ENCODE results near the gene CYBB. TPM values are rescaled to one million over a fixed set of nuclear protein-coding genes. Genes with fewer than 3 reads are reported as not detected.
A peak's percentile ranks its signal among the peaks of the same experiment; 100 is the strongest.

CYBB gene
- total and polyA plus RNA-seq, 2 of the 4 experiments (the other 2 are of a cell fraction): not detected

DNA sequence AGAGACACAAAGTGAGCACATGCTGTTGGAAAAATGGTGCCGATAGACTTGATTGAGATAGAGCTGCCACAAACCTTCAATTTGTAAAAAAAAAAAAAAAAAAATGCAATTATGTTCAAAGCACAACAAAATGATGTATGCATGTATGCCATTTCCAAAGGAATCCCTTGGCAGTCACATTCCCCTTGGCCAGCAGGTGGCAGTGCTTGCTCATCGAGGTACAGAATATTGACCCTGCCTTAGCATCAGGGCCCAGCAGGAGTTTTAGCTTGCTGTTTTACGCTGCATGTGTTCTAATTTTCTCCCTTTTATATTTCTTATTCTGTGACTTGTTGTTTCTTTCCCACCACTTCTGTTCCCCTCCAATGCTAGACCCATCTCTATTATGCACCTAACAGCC is 34.5 kb upstream of the CYBB start:
- Histone ChIP-seq H4K5ac (ENCODE audit: low read depth, low read length) (no peak overlapping the region), H3K4me1 (ENCODE audit: control insufficient read depth, insufficient read depth, low read length) (no peaks in the 10 kb centered on the region), H3K27ac (ENCODE audit: insufficient read depth, low read length) (no peak overlapping the region), H3K79me1 (ENCODE audit: low read depth in 1 of 2, low read length in 2 of 2) (no peaks in the 10 kb centered on the region), H2BK15ac (ENCODE audit: low read depth, low read length) (no peak overlapping the region), H3K4me2 (ENCODE audit: low read depth, low read length) (no peak overlapping the region), H2AK5ac (ENCODE audit: low read depth, low read length) (no peak overlapping the region), H2AFZ (replicated peaks; ENCODE audit: low read length, poor library complexity) (no peak overlapping the region), H3K9ac (ENCODE audit: low read depth, low read length) (no peak overlapping the region), H2BK5ac (ENCODE audit: low read depth, low read length, poor library complexity, severe bottlenecking) (no peak overlapping the region), H3K23ac (ENCODE audit: low read depth, low read length) (no peak overlapping the region), H3K9me1 (ENCODE audit: insufficient read depth, low read length) (no peaks in the 10 kb centered on the region), H3K14ac (replicated peaks; ENCODE audit: low read depth, low read length) (no peak overlapping the region), H3K4me3 (ENCODE audit: insufficient read depth, low read depth, low read length) (no peak overlapping the region), H3K56ac (ENCODE audit: extremely low read depth, insufficient read depth, low read length) (no peak overlapping the region), H4K20me1 (ENCODE audit: insufficient read depth, low read length) (no peaks in the 10 kb centered on the region), H4K91ac (ENCODE audit: insufficient read depth, low read depth, low read length) (no peak overlapping the region), H3K27me3 (ENCODE audit: control insufficient read depth, insufficient read depth, low read length) (no peaks in the 10 kb centered on the region; the same call in 1 of the 2 replicates), H3K9me3 (ENCODE audit: control insufficient read depth, insufficient read depth, low read length) (no peaks in the 10 kb centered on the region), H3K36me3 (ENCODE audit: control insufficient read depth, insufficient read depth, low read length) (no peaks in the 10 kb centered on the region), H2AK9ac (replicated peaks; ENCODE audit: low read depth, low read length, poor library complexity) (no peak overlapping the region), H4K8ac (ENCODE audit: low read depth in 2 of 2, low read length in 2 of 2) (no peak overlapping the region), H3K4ac (ENCODE audit: low read depth, low read length) (no peak overlapping the region), H2BK120ac (ENCODE audit: low read depth, low read length) (no peak overlapping the region), H3K18ac (ENCODE audit: low read depth, low read length) (no peak overlapping the region), H2BK20ac (ENCODE audit: low read depth, low read length) (no peak overlapping the region)
- DNase-seq: peak; percentile 61
- dilution Hi-C loops (cut with HindIII; ENCODE audit: low sequenced_read_pairs, unreplicated experiment) (no loop called here), intact Hi-C loops (cut with micrococcal nuclease) (loop anchor here (1.0 to 2.0 kb wide), 4 partner anchors 80 to 429 kb away; no protein-coding TSS in a partner anchor), in situ Hi-C loops (cut with MboI; ENCODE audit: low sequenced_read_pairs) (loop anchor here (10.0 kb wide), 1 partner anchor 429 kb away; no protein-coding TSS in a partner anchor)
- no TSS peak for BruUV-seq (replicated peaks)
- ChIA-PET POLR2A (ENCODE audit: unreplicated experiment) (no interaction called here), CTCF (interaction anchor here (0.6 to 1.8 kb wide), 12 partner anchors 9 to 421 kb away, joined by 3 to 21 read pairs (median 4); no protein-coding TSS in a partner anchor)
- TF ChIP-seq RFX5 (IDR thresholded peaks at IDR 0.05; ENCODE audit: low read depth, low read length) (no peak), BHLHE40 (IDR thresholded peaks at IDR 0.05; ENCODE audit: low read depth, low read length) (no peak), RAD21 (IDR thresholded peaks at IDR 0.05; ENCODE audit: low read length) (peak; percentile 82), SMC3 (IDR thresholded peaks at IDR 0.05; ENCODE audit: low read depth, low read length) (peak; percentile 69)
- TF ChIP-seq, protein P1, sequence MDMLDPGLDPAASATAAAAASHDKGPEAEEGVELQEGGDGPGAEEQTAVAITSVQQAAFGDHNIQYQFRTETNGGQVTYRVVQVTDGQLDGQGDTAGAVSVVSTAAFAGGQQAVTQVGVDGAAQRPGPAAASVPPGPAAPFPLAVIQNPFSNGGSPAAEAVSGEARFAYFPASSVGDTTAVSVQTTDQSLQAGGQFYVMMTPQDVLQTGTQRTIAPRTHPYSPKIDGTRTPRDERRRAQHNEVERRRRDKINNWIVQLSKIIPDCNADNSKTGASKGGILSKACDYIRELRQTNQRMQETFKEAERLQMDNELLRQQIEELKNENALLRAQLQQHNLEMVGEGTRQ (IDR thresholded peaks at IDR 0.05; ENCODE audit: low read depth, low read length): no peak
- TF ChIP-seq, protein P2, sequence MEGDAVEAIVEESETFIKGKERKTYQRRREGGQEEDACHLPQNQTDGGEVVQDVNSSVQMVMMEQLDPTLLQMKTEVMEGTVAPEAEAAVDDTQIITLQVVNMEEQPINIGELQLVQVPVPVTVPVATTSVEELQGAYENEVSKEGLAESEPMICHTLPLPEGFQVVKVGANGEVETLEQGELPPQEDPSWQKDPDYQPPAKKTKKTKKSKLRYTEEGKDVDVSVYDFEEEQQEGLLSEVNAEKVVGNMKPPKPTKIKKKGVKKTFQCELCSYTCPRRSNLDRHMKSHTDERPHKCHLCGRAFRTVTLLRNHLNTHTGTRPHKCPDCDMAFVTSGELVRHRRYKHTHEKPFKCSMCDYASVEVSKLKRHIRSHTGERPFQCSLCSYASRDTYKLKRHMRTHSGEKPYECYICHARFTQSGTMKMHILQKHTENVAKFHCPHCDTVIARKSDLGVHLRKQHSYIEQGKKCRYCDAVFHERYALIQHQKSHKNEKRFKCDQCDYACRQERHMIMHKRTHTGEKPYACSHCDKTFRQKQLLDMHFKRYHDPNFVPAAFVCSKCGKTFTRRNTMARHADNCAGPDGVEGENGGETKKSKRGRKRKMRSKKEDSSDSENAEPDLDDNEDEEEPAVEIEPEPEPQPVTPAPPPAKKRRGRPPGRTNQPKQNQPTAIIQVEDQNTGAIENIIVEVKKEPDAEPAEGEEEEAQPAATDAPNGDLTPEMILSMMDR (conservative IDR thresholded peaks at IDR 0.05; ENCODE audit: low read depth, low read length): peak; percentile 77
- WGBS, 2 experiments (ENCODE audit: extremely low coverage in 2 of 2, insufficient read length in 1 of 2): no CpG with 5 or more reads among the region's 3 CpGs
- ATAC-seq (ENCODE audit: low read depth): peak; percentile 85

Data from IMR-90 (cell line).